ENCODE measurements around the gene GXYLT1.
"Not testable (repeated sequence)": the region's sequence is repeated elsewhere in the genome, so short reads cannot be mapped to it uniquely, and the experiment has no call there.

GXYLT1 gene

GRCh38 chr12:42097971-42098370 is 46.7 kb downstream of the GXYLT1 start:
- DNase-seq (ENCODE audit: low read depth, low spot score): no peak

- no peak for DNase-seq (ENCODE audit: low read depth, low spot score)
Observed at GRCh38 chr12:42094277-42094676, 50.4 kb downstream of the GXYLT1 start.

GRCh38 chr12:42091769-42092168 is 52.9 kb downstream of the GXYLT1 start:
- DNase-seq (ENCODE audit: low read depth, low spot score): no peak

- no peak for DNase-seq (ENCODE audit: low read depth, low spot score)
Observed at GRCh38 chr12:42090899-42091298, 53.8 kb downstream of the GXYLT1 start.

GRCh38 chr12:42086031-42086430 is 58.6 kb downstream of the GXYLT1 start:
- DNase-seq (ENCODE audit: low read depth, low spot score): no peak

- no peak for DNase-seq (ENCODE audit: low read depth, low spot score)
Observed at GRCh38 chr12:42085594-42085993, 59.1 kb downstream of the GXYLT1 start.

- DNase-seq (ENCODE audit: low read depth, low spot score): no peak
Observed at GRCh38 chr12:42084522-42084921, 60.2 kb downstream of the GXYLT1 start.

GRCh38 chr12:42076976-42077375 is 67.7 kb downstream of the GXYLT1 start:
- no peak for DNase-seq (ENCODE audit: low read depth, low spot score)

GRCh38 chr12:42070036-42070435 is 74.6 kb downstream of the GXYLT1 start:
- DNase-seq (ENCODE audit: low read depth, low spot score): no peak

GRCh38 chr12:42059127-42059526 is 85.5 kb downstream of the GXYLT1 start:
- DNase-seq (ENCODE audit: low read depth, low spot score): no peak

GRCh38 chr12:42056130-42056529 is 88.5 kb downstream of the GXYLT1 start:
- DNase-seq (ENCODE audit: low read depth, low spot score): no peak

GRCh38 chr12:42053456-42053855 is 91.2 kb downstream of the GXYLT1 start:
- no peak for DNase-seq (ENCODE audit: low read depth, low spot score)

GRCh38 chr12:42048980-42049379 is 95.7 kb downstream of the GXYLT1 start:
- not testable (repeated sequence) for DNase-seq (ENCODE audit: low read depth, low spot score)

- DNase-seq (ENCODE audit: low read depth, low spot score): no peak
Observed at GRCh38 chr12:42039577-42039976, 105.1 kb downstream of the GXYLT1 start.

- no peak for DNase-seq (ENCODE audit: low read depth, low spot score)
Observed at GRCh38 chr12:42039176-42039575, 105.5 kb downstream of the GXYLT1 start.

GRCh38 chr12:42031847-42032564 is 112.7 kb downstream of the GXYLT1 start:
- no peak for DNase-seq (ENCODE audit: low read depth, low spot score)
